Nephron progenitor cell (in vitro differentiated cells): ENCODE data around the gene MAPKAP1.

Experiments used
- DNase-seq: peaks from one replicate; pipeline ENCODE4 v3.0.0; 2021
- H3K27ac Mint-ChIP-seq: 2 replicates; pipeline ENCODE4 v1.8.0; 2021; ENCODE audit warnings: mild to moderate bottlenecking, moderate library complexity, mixed read lengths
- H3K27me3 Mint-ChIP-seq: 2 replicates; pipeline ENCODE4 v1.8.0; 2021; ENCODE audit warnings: mild to moderate bottlenecking, low read depth, mixed read lengths; ENCODE audit not compliant: poor library complexity
- H3K36me3 Mint-ChIP-seq: 2 replicates; pipeline ENCODE4 v1.8.0; 2021; ENCODE audit warnings: low read depth, mixed read lengths
- H3K4me1 Mint-ChIP-seq: 2 replicates; pipeline ENCODE4 v1.8.0; 2021; ENCODE audit warnings: mixed read lengths
- H3K4me3 Mint-ChIP-seq: 2 replicates; pipeline ENCODE4 v1.8.0; 2021; ENCODE audit warnings: mild to moderate bottlenecking, moderate library complexity, mixed read lengths
- H3K9me3 Mint-ChIP-seq: 2 replicates; pipeline ENCODE4 v1.8.0; 2021; ENCODE audit warnings: mild to moderate bottlenecking, moderate library complexity, mixed read lengths
- CTCF ChIP-seq: fragments of 200-600 bp; sonication (generic); IDR thresholded peaks from 2 replicates; pipeline ENCODE4 v1.5.0; 2021; ENCODE audit warnings: antibody characterized with exemption

The MAPKAP1 gene

DNA sequence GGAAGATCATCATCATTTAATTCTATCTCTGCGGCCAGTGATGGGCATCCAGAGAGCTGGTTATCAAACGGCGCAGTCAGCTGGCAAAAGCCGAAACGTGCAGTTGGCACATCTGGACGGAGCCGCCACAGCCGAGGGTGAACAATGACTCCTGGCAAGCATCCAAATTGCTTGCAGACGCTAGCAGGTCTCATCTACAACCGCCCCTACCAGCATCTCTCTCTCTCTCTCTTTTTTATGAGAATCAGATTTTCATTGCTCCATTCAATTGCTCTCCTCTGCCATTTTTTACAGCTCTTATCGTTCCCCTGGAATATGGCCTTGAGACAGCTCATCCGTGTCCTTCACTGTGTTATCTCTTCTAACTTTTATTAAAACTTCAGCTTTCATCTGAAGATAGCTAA, 165.2 kb downstream of the MAPKAP1 start:
- peaks cover 24% of the 10 kb centered on the region for H3K36me3 Mint-ChIP-seq
- H3K9me3 Mint-ChIP-seq = no peaks in the 10 kb centered on the region
- no peaks in the 10 kb centered on the region for H3K27me3 Mint-ChIP-seq
- H3K4me3 Mint-ChIP-seq = no peak overlapping the region
- no peak for TF ChIP-seq CTCF
- H3K27ac Mint-ChIP-seq = no peak overlapping the region
- DNase-seq = no peak
- peaks cover 5% of the 10 kb centered on the region for H3K4me1 Mint-ChIP-seq

- Mint-ChIP-seq H3K9me3 (no peaks in the 10 kb centered on the region), H3K27ac (no peak overlapping the region), H3K36me3 (peaks cover 24% of the 10 kb centered on the region), H3K4me3 (no peak overlapping the region), H3K27me3 (no peaks in the 10 kb centered on the region), H3K4me1 (no peaks in the 10 kb centered on the region)
- TF ChIP-seq CTCF = no peak
- no peak for DNase-seq
These were observed 166.5 kb downstream of the MAPKAP1 start for GRCh38 chr9:125540497-125540896.

- no peaks in the 10 kb centered on the region for H3K27me3 Mint-ChIP-seq
- no peak for DNase-seq
- no peaks in the 10 kb centered on the region for H3K4me1 Mint-ChIP-seq
- H3K36me3 Mint-ChIP-seq = peaks cover 24% of the 10 kb centered on the region
- no peak overlapping the region for H3K4me3 Mint-ChIP-seq
- no peak for TF ChIP-seq CTCF
- no peaks in the 10 kb centered on the region for H3K9me3 Mint-ChIP-seq
- H3K27ac Mint-ChIP-seq = no peak overlapping the region
These were observed 168.9 kb downstream of the MAPKAP1 start for GRCh38 chr9:125538092-125538473.

GRCh38 chr9:125537442-125538091, 169.4 kb downstream of the MAPKAP1 start:
- Mint-ChIP-seq H3K4me3 (no peak overlapping the region), H3K4me1 (no peaks in the 10 kb centered on the region), H3K27me3 (no peaks in the 10 kb centered on the region), H3K36me3 (peaks cover 19% of the 10 kb centered on the region), H3K27ac (no peak overlapping the region), H3K9me3 (no peaks in the 10 kb centered on the region)
- no peak for DNase-seq
- TF ChIP-seq CTCF = no peak

- TF ChIP-seq CTCF = no peak
- peaks cover 14% of the 10 kb centered on the region for H3K36me3 Mint-ChIP-seq
- no peaks in the 10 kb centered on the region for H3K4me1 Mint-ChIP-seq
- H3K9me3 Mint-ChIP-seq = no peaks in the 10 kb centered on the region
- H3K27me3 Mint-ChIP-seq = no peaks in the 10 kb centered on the region
- no peak for DNase-seq
- H3K27ac Mint-ChIP-seq = no peak overlapping the region
- H3K4me3 Mint-ChIP-seq = no peak overlapping the region
These were observed 170.2 kb downstream of the MAPKAP1 start for GRCh38 chr9:125536776-125537175.

DNA sequence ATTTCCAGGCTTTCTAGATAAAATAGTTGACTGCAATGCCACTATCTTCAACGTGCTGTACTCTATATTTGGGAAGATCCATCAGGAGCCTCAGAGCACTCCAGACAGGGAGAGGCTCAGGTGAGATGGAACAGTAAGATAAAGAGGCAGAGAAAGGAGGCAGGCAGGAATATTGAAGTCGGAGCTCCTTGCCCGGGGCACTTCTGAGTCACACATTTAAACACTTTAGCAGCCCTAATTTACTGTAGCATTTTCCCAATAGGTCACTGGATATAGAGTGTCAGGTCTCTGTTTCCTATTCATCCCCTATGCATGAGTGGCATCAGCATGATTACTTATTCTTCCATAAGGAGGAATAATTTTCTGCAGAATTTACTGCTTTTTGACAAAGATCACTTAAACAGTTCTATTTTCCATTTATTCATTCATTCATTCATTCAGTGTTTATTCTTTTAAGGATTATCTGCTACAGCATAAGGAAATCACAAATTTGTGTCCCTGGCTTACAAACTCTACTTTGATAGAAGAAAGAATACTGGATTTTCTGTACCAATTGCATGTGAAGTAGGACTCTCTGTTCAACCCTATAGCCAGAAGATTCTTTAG, 170.7 kb downstream of the MAPKAP1 start:
- Mint-ChIP-seq H3K27ac (no peak overlapping the region), H3K36me3 (peaks cover 12% of the 10 kb centered on the region), H3K9me3 (no peaks in the 10 kb centered on the region), H3K27me3 (no peaks in the 10 kb centered on the region), H3K4me1 (no peaks in the 10 kb centered on the region), H3K4me3 (no peak overlapping the region)
- TF ChIP-seq CTCF = no peak
- DNase-seq = no peak
